HG02642 (cell line): ENCODE data around the gene ARHGEF33.

Experiments
- ATAC-seq: cut with Tn5 transposase; IDR thresholded peaks from one replicate; pipeline ENCODE4 v1.9.1; 2021; ENCODE audit warnings: mild to moderate bottlenecking; ENCODE audit not compliant: unreplicated experiment, poor library complexity

Gene ARHGEF33

DNA sequence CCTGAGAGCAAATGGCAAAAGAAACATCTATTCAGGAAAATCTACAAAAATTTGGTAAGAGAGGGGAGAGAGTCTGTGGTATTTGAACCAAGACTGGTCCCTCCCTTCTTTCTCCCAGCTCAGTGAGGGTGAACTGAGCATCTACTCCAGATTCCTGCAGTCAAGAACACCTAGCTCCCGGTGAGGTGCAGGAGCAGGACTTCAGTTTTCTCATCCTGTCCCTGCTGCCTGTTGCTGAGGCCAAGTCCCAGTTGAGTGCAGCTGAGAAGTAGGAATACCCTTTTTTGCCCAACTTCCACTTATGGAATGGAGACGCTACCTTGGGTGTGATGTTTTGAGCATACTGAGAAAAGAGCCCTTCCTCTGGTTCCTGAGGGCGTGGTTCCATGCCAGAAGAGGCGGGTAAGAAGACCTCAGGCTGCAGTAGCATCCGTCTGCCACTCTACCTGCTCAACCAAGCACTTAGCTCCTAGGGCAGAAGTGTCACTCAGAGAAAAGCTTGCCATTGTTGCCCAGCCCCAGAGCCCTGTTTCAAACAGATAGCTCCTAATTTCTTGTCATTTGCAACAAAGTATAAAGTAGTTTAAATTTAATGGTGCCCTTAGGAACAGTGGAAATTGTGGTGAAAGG lies 118.3 kb downstream of the ARHGEF33 start:
- ATAC-seq: no peak

DNA sequence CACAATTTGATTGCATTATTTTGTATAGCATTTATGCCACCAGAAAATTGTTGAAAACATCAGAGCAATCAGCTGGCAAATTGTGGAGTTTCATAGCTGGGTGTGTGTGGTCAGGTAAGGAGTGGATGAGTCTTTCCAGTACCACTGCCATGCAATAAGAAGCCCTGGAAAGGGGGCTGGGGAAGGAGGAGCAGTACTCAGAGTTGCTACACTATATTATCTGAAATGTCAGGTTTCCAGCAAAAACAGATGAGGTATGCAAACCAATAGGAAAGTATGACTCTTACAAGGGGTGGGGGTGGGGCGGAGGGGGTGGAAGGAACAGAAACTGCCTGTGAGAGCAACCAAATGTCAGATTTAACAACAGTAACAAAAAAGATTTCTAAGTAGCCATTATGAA lies 119.0 kb downstream of the ARHGEF33 start:
- no peak for ATAC-seq

DNA sequence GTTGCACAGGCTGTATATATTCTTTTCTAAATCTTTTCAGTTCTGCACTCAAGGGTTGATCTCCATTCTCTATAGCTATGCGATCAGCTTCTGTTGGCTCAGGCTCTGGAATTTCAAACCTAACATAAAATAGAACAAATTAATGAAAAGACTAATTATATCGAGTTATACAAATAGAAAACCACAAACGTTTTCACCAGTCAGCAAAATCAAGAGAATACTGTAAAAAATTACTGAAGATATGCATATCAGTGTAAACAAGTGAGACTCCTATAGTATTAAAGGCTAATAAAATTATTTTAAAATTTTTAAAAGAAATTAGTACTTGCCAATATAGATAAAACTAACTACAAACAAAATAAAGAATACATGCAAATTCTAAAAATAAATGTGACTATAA lies 124.2 kb downstream of the ARHGEF33 start:
- ATAC-seq: no peak

DNA sequence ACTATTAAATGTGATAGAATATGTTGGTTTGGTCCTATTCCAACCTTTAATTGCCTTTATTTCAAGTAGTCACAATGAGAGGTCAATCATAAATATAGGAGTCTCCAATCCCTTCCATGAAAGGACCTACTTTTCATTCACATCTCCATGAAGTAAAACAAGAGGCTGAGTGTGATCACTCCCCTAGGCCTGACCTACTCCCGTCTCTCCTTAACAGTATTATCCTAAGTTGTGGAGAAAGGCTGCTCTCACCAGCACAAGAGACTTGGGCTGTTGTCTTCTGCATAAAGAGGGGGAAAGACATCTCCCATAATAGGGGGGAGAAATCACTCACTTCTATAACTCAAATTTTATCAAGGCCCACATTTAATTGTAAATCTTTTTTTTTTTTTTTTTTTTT lies 125.7 kb downstream of the ARHGEF33 start:
- ATAC-seq: no peak

DNA sequence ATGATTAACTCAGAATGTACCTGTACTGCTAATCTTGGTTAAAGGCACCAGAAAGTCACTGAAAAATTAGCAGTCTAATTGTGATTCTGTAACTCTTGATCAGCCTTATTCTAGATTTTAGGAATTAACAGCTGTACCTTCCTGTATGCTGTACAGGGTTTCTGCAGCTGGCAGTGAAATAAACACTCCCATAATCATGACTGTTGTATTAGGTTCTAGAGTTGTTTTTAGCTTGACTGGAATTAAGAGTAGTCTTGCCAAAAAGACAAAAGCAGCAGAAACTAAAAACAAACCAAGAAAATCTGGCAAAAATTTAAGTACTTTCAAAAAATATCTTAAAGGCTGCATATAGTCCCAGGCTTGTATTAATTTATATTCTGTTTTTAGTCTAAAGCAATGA lies 127.7 kb downstream of the ARHGEF33 start:
- ATAC-seq: no peak

DNA sequence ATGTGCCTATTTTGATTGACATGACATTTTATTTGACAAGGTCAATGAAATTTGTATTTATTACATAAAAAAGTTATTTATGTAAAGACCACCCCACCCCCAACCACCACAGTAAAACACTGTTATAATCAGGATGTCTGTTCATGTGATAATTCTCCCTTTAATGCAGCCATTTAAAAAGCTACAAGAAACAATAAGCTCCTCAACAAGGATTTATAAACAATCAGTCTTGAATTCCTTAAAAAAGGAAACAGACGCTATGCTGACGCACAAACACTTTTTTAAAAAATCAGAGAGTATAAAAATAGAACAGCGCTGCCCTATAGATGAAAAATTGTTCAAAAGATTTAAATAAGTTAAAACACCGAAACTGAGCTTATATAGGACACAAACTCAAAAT lies 129.0 kb downstream of the ARHGEF33 start:
- no peak for ATAC-seq

DNA sequence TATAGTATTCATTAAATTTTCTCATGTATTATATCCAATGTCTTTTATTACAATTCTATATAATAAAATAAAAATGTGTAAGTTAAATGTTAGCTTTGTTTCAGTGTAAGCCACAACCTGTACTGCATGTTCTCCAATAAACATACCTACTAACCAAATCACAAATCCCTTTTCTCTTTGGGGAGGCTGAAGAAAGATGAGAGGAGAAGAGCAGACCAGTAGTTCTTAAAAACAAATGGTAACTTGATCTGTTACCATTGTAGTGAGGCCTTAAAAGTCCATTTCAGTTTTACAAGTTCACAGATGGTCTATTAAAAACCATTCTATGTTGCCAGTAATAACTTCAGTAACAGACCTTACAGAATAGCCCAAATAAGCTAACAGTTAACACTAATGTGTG lies 130.7 kb downstream of the ARHGEF33 start:
- ATAC-seq: no peak

DNA sequence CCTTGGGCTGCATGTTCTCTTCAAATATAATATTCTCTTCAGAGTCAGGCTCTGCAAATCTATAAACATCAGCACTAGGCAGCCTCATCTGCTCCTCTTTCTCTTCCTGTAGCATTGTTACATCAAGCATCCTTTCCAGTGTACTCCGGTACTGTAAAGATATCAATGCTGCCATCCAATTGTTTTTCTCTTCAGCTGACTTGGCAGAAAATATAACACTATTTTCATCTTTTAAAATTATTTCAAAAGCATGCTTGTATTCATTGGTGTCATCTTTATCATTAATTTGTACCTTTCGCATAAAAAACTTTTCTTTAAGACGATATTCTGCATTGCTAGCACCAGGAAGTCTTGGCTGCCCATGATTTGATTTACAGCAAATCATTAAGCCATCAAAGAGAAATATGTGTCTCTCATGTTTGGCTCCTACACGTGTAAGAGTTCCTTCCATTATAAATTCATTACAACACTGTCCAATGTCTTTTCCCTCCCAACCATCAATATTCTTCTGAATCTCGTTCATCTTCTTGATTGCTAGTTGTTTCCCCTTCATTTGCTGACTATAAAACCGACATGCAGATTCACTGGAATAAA lies 133.1 kb downstream of the ARHGEF33 start:
- no peak for ATAC-seq

DNA sequence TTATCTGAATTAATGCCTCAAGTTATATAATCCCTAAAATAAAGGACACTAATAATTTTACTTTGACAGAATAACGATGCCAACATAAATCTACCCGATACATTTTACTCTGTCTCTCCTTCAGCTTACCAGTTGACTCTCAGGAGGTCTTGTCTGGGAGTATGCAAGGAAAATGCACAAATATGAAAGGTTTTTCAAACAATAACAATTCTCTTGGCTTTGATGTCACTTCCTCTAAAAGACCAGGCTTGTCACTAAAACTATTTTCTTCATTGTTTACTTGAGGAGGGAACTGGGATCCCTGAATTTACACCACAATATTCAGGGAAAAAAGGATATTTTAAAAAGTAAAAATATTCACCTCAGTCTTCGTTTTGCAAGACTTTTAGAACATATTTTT lies 134.0 kb downstream of the ARHGEF33 start:
- ATAC-seq: no peak

DNA sequence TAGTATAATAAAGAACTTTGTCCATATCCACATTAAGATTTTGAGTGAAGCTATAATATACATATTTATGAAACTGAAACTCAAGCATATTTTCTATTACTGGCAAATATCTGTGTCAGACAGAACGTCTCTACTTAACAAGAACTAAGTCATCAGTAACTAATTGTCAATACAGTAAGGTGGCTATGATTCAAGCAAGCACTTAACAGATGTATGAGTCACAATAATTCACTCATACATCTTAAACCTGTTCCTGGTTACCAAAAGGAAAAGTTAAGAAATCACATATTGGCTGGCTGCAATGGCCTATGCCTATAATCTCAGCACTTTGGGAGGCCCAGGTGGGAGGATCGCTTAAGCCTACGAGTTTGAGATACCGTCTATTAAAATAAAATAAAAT lies 135.2 kb downstream of the ARHGEF33 start:
- ATAC-seq: no peak
